Measurements from ENCODE around the gene KLB. TPM values are rescaled to one million over a fixed set of nuclear protein-coding genes. Genes with fewer than 3 reads are reported as not detected.

Gene KLB
- total RNA-seq, 1 experiment from 2014 or later, result not detected

GRCh38 chr4:39375478-39375877, 31.3 kb upstream of the KLB start (continued):
- TF ChIP-seq CTCF (IDR thresholded peaks at IDR 0.05 in 2 of 3, conservative IDR thresholded peaks at IDR 0.05 in 1 of 3; ENCODE audit: borderline replicate concordance in 1 of 3, insufficient read depth in 1 of 3, low read depth in 2 of 3, low read length in 2 of 3) (no peak), SRF (IDR thresholded peaks at IDR 0.05; ENCODE audit: low read depth) (no peak)

- intact Hi-C loops (cut with micrococcal nuclease), result no loop called here
- Histone ChIP-seq H3K4me1 (ENCODE audit: control insufficient read depth in 1 of 2, insufficient read depth in 2 of 2, low read length in 2 of 2) (no peaks in the 10 kb centered on the region), H3K27ac (ENCODE audit: low read depth, low read length) (no peak overlapping the region), H3K9ac (ENCODE audit: low read length) (no peak overlapping the region), H2AFZ (ENCODE audit: low read depth, low read length, poor library complexity, severe bottlenecking) (no peak overlapping the region), H3K9me2 (ENCODE audit: insufficient read depth) (no peaks in the 10 kb centered on the region), H3K36me3 (ENCODE audit: control insufficient read depth in 1 of 2, insufficient read depth in 2 of 2, low read length in 2 of 2) (no peaks in the 10 kb centered on the region), H3K9me3 (ENCODE audit: control insufficient read depth in 1 of 2, insufficient read depth in 1 of 2, low read depth in 1 of 2, low read length in 2 of 2) (no peaks in the 10 kb centered on the region), H3K79me2 (ENCODE audit: insufficient read depth, low read length) (no peaks in the 10 kb centered on the region), H3K27me3 (ENCODE audit: insufficient read depth, low read length) (no peaks in the 10 kb centered on the region), H3K4me2 (ENCODE audit: low read length) (no peak overlapping the region), H3K4me3 (replicated peaks in 1 of 2; ENCODE audit: low read depth in 1 of 2, low read length in 2 of 2) (no peak overlapping the region), H4K20me1 (ENCODE audit: insufficient read depth) (no peaks in the 10 kb centered on the region)
- ChIA-PET CTCF (no interaction called here), RAD21 (ENCODE audit: low non-redundant PET in 1 of 2, low total read pairs in 2 of 2, uncharacterized antibody in 2 of 2, unreplicated experiment in 2 of 2) (no interaction called here), POLR2A (no interaction called here)
- no peak for DNase-seq (ENCODE audit: low read depth, low spot score)
- TF ChIP-seq SP1 (IDR thresholded peaks at IDR 0.05; ENCODE audit: low read depth), result no peak
- TF ChIP-seq CTCF (IDR thresholded peaks at IDR 0.05 in 2 of 3, conservative IDR thresholded peaks at IDR 0.05 in 1 of 3; ENCODE audit: borderline replicate concordance in 1 of 3, insufficient read depth in 1 of 3, low read depth in 2 of 3, low read length in 2 of 3), result 0 out of 6 replicates have a peak, but pooled peaks of 2 of the 3 experiments have one; percentile 11 to 12
- BruUV-seq (replicated peaks), result no TSS peak
- peak; percentile 20; the same call in 1 of the 2 replicates for ATAC-seq
These were observed 23.0 kb upstream of the KLB start for GRCh38 chr4:39383690-39384089.

Data from HCT116 (cell line).